Heart right ventricle (tissue), 16 donors: Measurements from ENCODE around the gene CAPN5. TPM values are rescaled to one million over a fixed set of nuclear protein-coding genes. Genes with fewer than 3 reads are reported as not detected.

Source experiments
- ATAC-seq, 8 donors: fragments of 200-7000 bp; cut with Tn5 transposase; one replicate each; pipeline ENCODE4 v1.9.1; 2020; ENCODE audit warnings: mild to moderate bottlenecking in 8 of 8, moderate library complexity in 8 of 8, moderate number of reproducible peaks in 1 of 8
- DNase-seq, 2 donors: peaks; one replicate each; pipeline ENCODE4 v3.0.0-alpha.2; 2020
- H3K27ac ChIP-seq, 10 donors: fragments of 200-600 bp; sonication (generic) in 2 of 10; one replicate each; pipeline versions ENCODE4 v1.5.0 to v1.8.0; 2020 to 2022; ENCODE audit warnings: mild to moderate bottlenecking in 3 of 10
- H3K27me3 ChIP-seq, 7 donors: fragments of 200-600 bp; one replicate each; pipeline ENCODE4 v1.8.0; 2021 to 2022; ENCODE audit warnings: mild to moderate bottlenecking in 2 of 7
- H3K36me3 ChIP-seq, 9 donors: fragments of 200-600 bp; sonication (generic) in 1 of 9; one replicate each; pipeline versions ENCODE4 v1.5.0 to v1.8.0; 2020 to 2022; ENCODE audit warnings: mild to moderate bottlenecking in 2 of 9
- H3K4me1 ChIP-seq, 9 donors: fragments of 200-600 bp; sonication (generic) in 1 of 9; one replicate each; pipeline versions ENCODE4 v1.5.0 to v1.8.0; 2020 to 2022; ENCODE audit warnings: mild to moderate bottlenecking in 4 of 9
- H3K4me3 ChIP-seq, 10 donors: fragments of 200-600 bp; sonication (generic) in 2 of 10; one replicate each; pipeline versions ENCODE4 v1.5.0 to v1.8.0; 2020 to 2022; ENCODE audit warnings: mild to moderate bottlenecking in 7 of 10, moderate library complexity in 2 of 10
- H3K9me3 ChIP-seq, 11 donors: fragments of 200-600 bp in 10 of 11; sonication (generic) in 2 of 11; one replicate each; pipeline versions ENCODE4 v1.5.0 to v1.8.0; 2013 to 2022; ENCODE audit warnings: mild to moderate bottlenecking in 2 of 11, control low read depth in 1 of 11, moderate library complexity in 1 of 11
- WGBS, 2 donors: extraction: QIAGEN DNeasy Blood & Tissue Kit; methylation state at CpG; one replicate each; pipeline ENCODE4 v1.1.7; 2013; ENCODE audit warnings: inconsistent platforms in 1 of 2; 5-methylcytosine and 5-hydroxymethylcytosine counted together
- intact Hi-C, 10 donors: fragments of 100-400 bp; cut with DNase I; formaldehyde crosslinking; loops; one replicate each; pipeline versions ENCODE4 v1.11.1 to v1.14.2; 2022
- polyA plus RNA-seq, 2 donors: library from polyadenylated mRNA; stranded (reverse); fragments of 200-250 nt; gene quantifications; one replicate each; pipeline ENCODE4 v1.2.3, GENCODE V29; 2013
- total RNA-seq, 10 donors: library from RNA; stranded (reverse); fragmentation: NEBNext Ultra II Directional in 3 of 10; extraction: Animal tissue kit (Norgen Biotek cat#: 25700) in 3 of 10; gene quantifications; one replicate each; pipeline versions ENCODE4 v1.2.1 to v1.2.4, GENCODE V29; 2021 to 2023
- TF ChIP-seq, protein P1 (sequence below), 9 donors: fragments of 200-600 bp; sonication (generic) in 2 of 9; IDR thresholded peaks; one replicate each; pipeline versions ENCODE4 v1.5.0 to v1.8.0; 2021 to 2022; ENCODE audit warnings: antibody characterized with exemption in 9 of 9, mild to moderate bottlenecking in 5 of 9, moderate library complexity in 1 of 9
- donor health status: Arrhythmogenic right ventricular cardiomyopathy.
- donor health status: ischemic (EF 13 %, LVEDD 7.1; RV severe dilation, severe dysfunction).
- donor health status: healthy with polysubstance abuse.
- donor health status: DM: no; HTN: yes; CAD: no.
- donor health status: DM: no; HTN: no; CAD: no.
- donor health status: ischemic (EF 25% LVEDD 6.9; RV normal size, moderate dysfunction).
- donor health status: ischemic (EF 25% LVEDD 5.7; RV mildly dilated, moderate dysfunction).
- donor health status: healthy.
- donor health status: DM: yes; HTN: yes; CAD: no.
- donor health status: Ischemic cardiomyopathy.
- donor health status: ischemic (EF 35%, LVEDD 5.7; RV mildly dilated, moderate dysfunction).
- donor health status: nonischemic (EF 11% LVEDD 7.7; RV severe dilation, severe dysfunction).
- donor health status: DM: yes; HTN: yes; CAD: no.
- donor health status: PGD.
- donor health status: ischemic (EF 29% LVEDD 5.4; RV normal size, mild dysfunction).
- donor health status: nonischemic (EF 23%, LVEDD 6.1; RV moderate dilation, normal function).

Gene CAPN5
- total and polyA plus RNA-seq, 12 donors: 1.8 to 3.6 (median 2.6) TPM

DNA sequence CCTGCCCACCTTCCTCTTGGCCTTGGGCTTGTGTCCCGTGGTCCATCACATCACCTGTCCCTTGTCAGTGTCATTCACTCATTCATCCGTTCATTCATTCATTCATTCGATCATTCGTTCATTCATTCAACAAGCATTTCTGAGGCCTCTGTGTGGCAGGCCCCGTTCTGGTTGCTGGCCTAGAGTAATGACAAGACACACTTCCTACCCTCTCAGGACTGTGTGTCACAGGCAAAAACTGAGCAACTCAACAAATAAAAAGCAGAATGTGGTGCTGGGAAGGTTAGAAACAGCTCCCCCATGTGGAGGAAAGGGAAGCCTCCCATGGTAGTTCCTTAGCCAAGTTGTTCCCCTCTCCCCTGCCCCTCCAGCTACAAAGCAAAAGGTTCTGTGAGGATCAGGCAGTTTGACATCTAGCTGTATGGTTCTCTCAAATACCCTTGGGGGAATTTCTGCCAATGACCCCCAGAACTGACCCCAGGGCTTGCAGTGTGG is 34.3 kb downstream of the CAPN5 start:
- H3K9me3 ChIP-seq: no peaks in the 10 kb centered on the region
- WGBS, 2 donors: 92 to 93% methylated on average over 5 of the region's 5 CpGs

DNA sequence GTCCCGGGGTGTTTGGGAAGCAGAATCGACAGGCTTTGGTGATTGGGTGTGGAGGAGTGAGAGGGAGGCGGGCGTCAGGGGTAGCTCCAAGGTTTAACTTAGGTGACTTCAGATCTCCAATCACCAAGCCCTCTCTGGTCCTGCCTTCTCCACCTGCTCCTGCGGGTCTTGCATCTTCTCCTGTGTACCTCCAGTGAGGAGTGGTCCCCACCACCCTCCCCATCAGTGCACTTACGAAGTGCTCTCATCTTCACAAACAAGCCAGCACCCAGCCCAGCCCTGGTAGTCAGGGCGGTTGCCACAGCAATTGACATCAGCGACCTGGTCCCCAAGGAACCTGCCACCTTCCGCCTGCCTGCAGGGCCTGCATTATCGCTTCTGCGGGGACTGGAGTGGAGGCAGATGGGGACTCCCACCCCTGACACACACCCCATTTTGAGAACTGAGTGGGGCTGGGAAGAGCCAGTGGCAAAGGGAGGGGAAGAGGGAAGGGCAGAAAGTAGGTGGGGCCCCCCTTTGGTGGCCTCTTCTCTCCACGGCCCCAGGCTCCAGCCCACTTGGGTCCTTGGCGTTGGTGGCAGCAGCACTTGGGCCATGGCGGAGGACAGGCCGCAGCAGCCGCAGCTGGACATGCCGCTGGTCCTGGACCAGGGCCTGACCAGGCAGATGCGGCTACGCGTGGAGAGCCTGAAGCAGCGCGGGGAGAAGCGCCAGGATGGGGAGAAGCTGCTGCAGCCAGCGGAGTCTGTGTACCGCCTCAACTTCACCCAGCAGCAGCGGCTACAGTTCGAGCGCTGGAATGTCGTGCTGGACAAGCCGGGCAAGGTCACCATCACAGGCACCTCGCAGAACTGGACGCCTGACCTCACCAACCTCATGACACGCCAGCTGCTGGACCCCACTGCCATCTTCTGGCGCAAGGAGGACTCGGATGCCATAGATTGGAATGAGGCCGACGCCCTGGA is 35.8 kb downstream of the CAPN5 start, which contains the start of gene OMP:
Gene OMP (plus strand): TSS at position 595 of the 965 bp plus-strand sequence. CDS start 0 bp downstream, at position 595.
- peaks cover 0 to 6% (median 0%) of the 10 kb centered on the region in 9 donors for H3K36me3 ChIP-seq
- DNase-seq: peak in 1 of 2 donors; percentile 8
- WGBS, 2 donors: 93 to 95% methylated on average over 37 of the region's 37 CpGs

More for the DNA sequence above, 34.3 kb downstream of the CAPN5 start:
- DNase-seq (no peak), ATAC-seq (no peak)
- TF ChIP-seq, protein P1, sequence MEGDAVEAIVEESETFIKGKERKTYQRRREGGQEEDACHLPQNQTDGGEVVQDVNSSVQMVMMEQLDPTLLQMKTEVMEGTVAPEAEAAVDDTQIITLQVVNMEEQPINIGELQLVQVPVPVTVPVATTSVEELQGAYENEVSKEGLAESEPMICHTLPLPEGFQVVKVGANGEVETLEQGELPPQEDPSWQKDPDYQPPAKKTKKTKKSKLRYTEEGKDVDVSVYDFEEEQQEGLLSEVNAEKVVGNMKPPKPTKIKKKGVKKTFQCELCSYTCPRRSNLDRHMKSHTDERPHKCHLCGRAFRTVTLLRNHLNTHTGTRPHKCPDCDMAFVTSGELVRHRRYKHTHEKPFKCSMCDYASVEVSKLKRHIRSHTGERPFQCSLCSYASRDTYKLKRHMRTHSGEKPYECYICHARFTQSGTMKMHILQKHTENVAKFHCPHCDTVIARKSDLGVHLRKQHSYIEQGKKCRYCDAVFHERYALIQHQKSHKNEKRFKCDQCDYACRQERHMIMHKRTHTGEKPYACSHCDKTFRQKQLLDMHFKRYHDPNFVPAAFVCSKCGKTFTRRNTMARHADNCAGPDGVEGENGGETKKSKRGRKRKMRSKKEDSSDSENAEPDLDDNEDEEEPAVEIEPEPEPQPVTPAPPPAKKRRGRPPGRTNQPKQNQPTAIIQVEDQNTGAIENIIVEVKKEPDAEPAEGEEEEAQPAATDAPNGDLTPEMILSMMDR (IDR thresholded peaks at IDR 0.05): peak in 5 of 9 donors; percentile 18 to 43 (median 26)
- intact Hi-C loops: no loop called here
- Histone ChIP-seq H3K4me1 (no peaks in the 10 kb centered on the region), H3K36me3 (peaks cover 0 to 6% (median 0%) of the 10 kb centered on the region in 9 donors), H3K27ac (no peak overlapping the region), H3K27me3 (no peaks in the 10 kb centered on the region), H3K4me3 (no peak overlapping the region)

DNA sequence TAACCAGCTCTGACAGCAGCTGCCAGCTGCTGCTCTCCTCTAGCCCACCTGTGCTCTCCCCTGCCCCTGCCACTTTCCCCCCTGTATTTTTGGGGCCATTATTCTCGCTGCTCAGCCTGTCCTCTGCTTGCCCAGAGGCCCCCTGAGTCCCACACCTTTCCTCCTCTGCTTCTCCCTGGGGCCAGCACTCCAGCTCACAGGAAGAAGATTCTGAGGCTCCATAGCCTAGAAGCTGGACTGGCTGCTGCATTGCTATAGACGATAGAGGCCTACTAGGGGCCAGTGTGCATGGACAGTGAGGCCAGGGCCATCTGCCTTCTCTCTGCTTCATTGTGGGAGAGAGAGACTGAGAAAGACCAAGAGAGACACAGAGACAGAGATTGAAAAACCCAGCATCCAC is 36.5 kb downstream of the CAPN5 start:
- Histone ChIP-seq H3K4me1 (peaks cover 0 to 12% (median 0%) of the 10 kb centered on the region in 9 donors), H3K36me3 (peaks cover 0 to 6% (median 0%) of the 10 kb centered on the region in 9 donors), H3K27ac (no peak overlapping the region), H3K27me3 (no peaks in the 10 kb centered on the region), H3K4me3 (no peak overlapping the region), H3K9me3 (no peaks in the 10 kb centered on the region)
- 89 to 92% methylated on average over 2 of the region's 2 CpGs for whole genome bisulfite sequencing, 2 donors
- no peak for ATAC-seq
- TF ChIP-seq, protein P1 (IDR thresholded peaks at IDR 0.05): no peak
- intact Hi-C loops: no loop called here
- DNase-seq: no peak

More for the DNA sequence above, 35.8 kb downstream of the CAPN5 start, which contains the start of gene OMP:
- intact Hi-C loops: no loop called here
- peaks cover 0 to 4% (median 0%) of the 10 kb centered on the region in 9 donors for H3K4me1 ChIP-seq
- no peak within 1 kb of the TSS for H3K4me3 ChIP-seq
- no peaks in the 10 kb centered on the region for H3K9me3 ChIP-seq
- H3K27ac ChIP-seq: no peak within 1 kb of the TSS
- TF ChIP-seq, protein P1 (IDR thresholded peaks at IDR 0.05): no peak
- ATAC-seq: no peak
- no peaks in the 10 kb centered on the region for H3K27me3 ChIP-seq

DNA sequence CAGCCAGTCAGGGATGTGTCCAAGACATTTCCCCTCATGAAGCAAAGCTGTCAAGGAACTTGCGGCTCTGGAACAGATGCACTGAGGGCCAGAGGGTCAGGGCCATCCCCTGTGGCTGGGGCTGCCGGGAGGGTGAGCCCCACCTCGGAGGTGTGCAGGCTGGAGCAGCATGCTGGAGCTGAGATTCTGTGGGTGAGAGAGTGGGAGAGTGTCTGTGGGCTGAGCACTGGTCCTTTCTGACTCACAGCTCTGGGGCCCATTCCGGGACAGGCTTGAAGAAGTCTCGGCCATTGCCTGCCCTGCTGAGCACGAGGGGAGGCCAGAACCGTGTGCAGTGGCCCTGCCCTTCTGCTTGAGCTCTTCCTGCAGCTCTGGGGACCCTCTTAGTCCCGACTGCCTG is 38.0 kb downstream of the CAPN5 start:
- Histone ChIP-seq H3K4me3 (no peak overlapping the region), H3K36me3 (peaks cover 0 to 6% (median 0%) of the 10 kb centered on the region in 9 donors), H3K4me1 (peaks cover 0 to 24% (median 0%) of the 10 kb centered on the region in 9 donors), H3K27me3 (no peaks in the 10 kb centered on the region), H3K27ac (no peak overlapping the region), H3K9me3 (no peaks in the 10 kb centered on the region)
- intact Hi-C loops: no loop called here
- no peak for DNase-seq
- TF ChIP-seq, protein P1 (IDR thresholded peaks at IDR 0.05): no peak
- 87 to 90% methylated on average over 8 of the region's 8 CpGs for WGBS, 2 donors
- ATAC-seq: no peak
